Activated naive CD4-positive, alpha-beta T cell treated with anti-CD3 and anti-CD28 coated beads, Interleukin-2, amount 10 ng/mL, durations not matched to agents 7 days and 5 days (primary cell): Measurements from ENCODE around the gene UBAP2.
A peak's percentile ranks its signal among the peaks of the same experiment; 100 is the strongest.
"Not testable (repeated sequence)": the region's sequence is repeated elsewhere in the genome, so short reads cannot be mapped to it uniquely, and the experiment has no call there.

ENCODE experiments used
- CTCF ChIA-PET: fragments of 350-600 bp; sonication (Branson Sonifier 250); formaldehyde crosslinking; loops from one replicate; lab custom pipeline; 2021; ENCODE audit warnings: antibody characterized with exemption; lab: Charles Lee
- DNase-seq: peaks from one replicate; pipeline ENCODE4 v3.0.0-alpha.2; 2020
- H3K27ac Mint-ChIP-seq: one replicate; pipeline ENCODE4 v1.8.0; 2021; ENCODE audit warnings: mild to moderate bottlenecking, moderate library complexity, mixed read lengths
- H3K27me3 Mint-ChIP-seq: one replicate; pipeline ENCODE4 v1.8.0; 2021; ENCODE audit warnings: mild to moderate bottlenecking, mixed read lengths
- H3K36me3 Mint-ChIP-seq: one replicate; pipeline ENCODE4 v1.8.0; 2021; ENCODE audit warnings: mixed read lengths
- H3K4me1 Mint-ChIP-seq: one replicate; pipeline ENCODE4 v1.8.0; 2021; ENCODE audit warnings: mixed read lengths
- H3K4me3 Mint-ChIP-seq: one replicate; pipeline ENCODE4 v1.8.0; 2021; ENCODE audit warnings: mild to moderate bottlenecking, moderate library complexity, mixed read lengths
- H3K9me3 Mint-ChIP-seq: one replicate; pipeline ENCODE4 v1.8.0; 2021; ENCODE audit warnings: mixed read lengths

Gene UBAP2

GRCh38 chr9:34070606-34071324 is 22.1 kb upstream of the UBAP2 start:
- CTCF ChIA-PET, result interaction anchor here (0.6 to 4.6 kb wide), 4 partner anchors 44 to 1878 kb away, joined by 3 to 22 read pairs (median 3); no protein-coding TSS in a partner anchor
- H3K27ac Mint-ChIP-seq, result no peak overlapping the region

GRCh38 chr9:34069831-34070230 is 21.1 kb upstream of the UBAP2 start:
- Mint-ChIP-seq H3K9me3 (no peaks in the 10 kb centered on the region), H3K27me3 (peaks cover 5% of the 10 kb centered on the region), H3K4me3 (no peak overlapping the region), H3K4me1 (peaks cover 12% of the 10 kb centered on the region), H3K27ac (no peak overlapping the region), H3K36me3 (no peaks in the 10 kb centered on the region)
- CTCF ChIA-PET, result interaction anchor here (0.6 to 1.1 kb wide), 2 partner anchors 52 to 234 kb away, joined by 3 read pairs; no protein-coding TSS in a partner anchor
- no peak for DNase-seq

More at GRCh38 chr9:34070606-34071324, 22.1 kb upstream of the UBAP2 start:
- no peak overlapping the region for H3K4me3 Mint-ChIP-seq
- DNase-seq, result no peak
- no peaks in the 10 kb centered on the region for H3K36me3 Mint-ChIP-seq
- no peaks in the 10 kb centered on the region for H3K9me3 Mint-ChIP-seq
- peaks cover 4% of the 10 kb centered on the region for H3K27me3 Mint-ChIP-seq
- peaks cover 12% of the 10 kb centered on the region for H3K4me1 Mint-ChIP-seq

- Mint-ChIP-seq H3K27ac (no peak overlapping the region), H3K9me3 (no peaks in the 10 kb centered on the region), H3K4me1 (peaks cover 12% of the 10 kb centered on the region), H3K27me3 (peaks cover 5% of the 10 kb centered on the region), H3K4me3 (no peak overlapping the region), H3K36me3 (no peaks in the 10 kb centered on the region)
- CTCF ChIA-PET, result interaction anchor here (1.2 kb wide), 1 partner anchor 9 kb away, joined by 4 read pairs; no protein-coding TSS in a partner anchor
- DNase-seq, result no peak
Observed at GRCh38 chr9:34065541-34065940, 16.9 kb upstream of the UBAP2 start.

GRCh38 chr9:34059954-34060353 is 11.3 kb upstream of the UBAP2 start:
- CTCF ChIA-PET, result interaction anchor here (0.6 to 1.9 kb wide), 2 partner anchors 13 to 68 kb away, joined by 3 to 7 read pairs; no protein-coding TSS in a partner anchor
- H3K9me3 Mint-ChIP-seq, result no peaks in the 10 kb centered on the region
- H3K4me1 Mint-ChIP-seq, result no peaks in the 10 kb centered on the region
- peaks cover 12% of the 10 kb centered on the region for H3K27me3 Mint-ChIP-seq
- no peak overlapping the region for H3K27ac Mint-ChIP-seq
- no peak overlapping the region for H3K4me3 Mint-ChIP-seq
- no peak for DNase-seq
- no peaks in the 10 kb centered on the region for H3K36me3 Mint-ChIP-seq

GRCh38 chr9:34059281-34059680 is 10.6 kb upstream of the UBAP2 start:
- Mint-ChIP-seq H3K27me3 (peaks cover 12% of the 10 kb centered on the region), H3K4me3 (no peak overlapping the region), H3K27ac (no peak overlapping the region), H3K4me1 (no peaks in the 10 kb centered on the region), H3K36me3 (no peaks in the 10 kb centered on the region), H3K9me3 (no peaks in the 10 kb centered on the region)
- DNase-seq, result no peak
- CTCF ChIA-PET, result interaction anchor here (1.9 kb wide), 1 partner anchor 13 kb away, joined by 7 read pairs; no protein-coding TSS in a partner anchor

- Mint-ChIP-seq H3K9me3 (no peaks in the 10 kb centered on the region), H3K4me3 (peak overlapping the region; percentile 96), H3K27me3 (no peaks in the 10 kb centered on the region), H3K36me3 (peaks cover 7% of the 10 kb centered on the region), H3K4me1 (peaks cover 62% of the 10 kb centered on the region), H3K27ac (peak overlapping the region; percentile 98)
- peak; percentile 23 for DNase-seq
- CTCF ChIA-PET, result interaction anchor here (0.5 to 0.9 kb wide), 2 partner anchors 24 to 365 kb away, joined by 3 to 4 read pairs; no protein-coding TSS in a partner anchor
Observed at GRCh38 chr9:34049630-34050384, 1.1 kb upstream of the UBAP2 start.

- H3K4me1 Mint-ChIP-seq, result peaks cover 57% of the 10 kb centered on the region
- no peaks in the 10 kb centered on the region for H3K27me3 Mint-ChIP-seq
- H3K27ac Mint-ChIP-seq, result peak overlapping the region; percentile 98
- H3K4me3 Mint-ChIP-seq, result peak overlapping the region; percentile 96
- peak; percentile 72 for DNase-seq
- H3K9me3 Mint-ChIP-seq, result no peaks in the 10 kb centered on the region
- CTCF ChIA-PET, result interaction anchor here (0.5 to 1.0 kb wide), 3 partner anchors 11 to 308 kb away, joined by 3 to 4 read pairs (median 4); no protein-coding TSS in a partner anchor
- H3K36me3 Mint-ChIP-seq, result peaks cover 7% of the 10 kb centered on the region
Observed at GRCh38 chr9:34047864-34048726, 592 bp downstream of the UBAP2 start.

GRCh38 chr9:34046784-34047379 is 1.8 kb downstream of the UBAP2 start:
- peaks cover 12% of the 10 kb centered on the region for H3K36me3 Mint-ChIP-seq
- CTCF ChIA-PET, result no interaction called here
- DNase-seq, result peak; percentile 25
- no peaks in the 10 kb centered on the region for H3K27me3 Mint-ChIP-seq
- H3K4me1 Mint-ChIP-seq, result peaks cover 45% of the 10 kb centered on the region
- H3K27ac Mint-ChIP-seq, result peak overlapping the region; percentile 69
- H3K9me3 Mint-ChIP-seq, result no peaks in the 10 kb centered on the region
- H3K4me3 Mint-ChIP-seq, result peak overlapping the region; percentile 96

GRCh38 chr9:34045903-34046302 is 2.8 kb downstream of the UBAP2 start:
- Mint-ChIP-seq H3K4me3 (no peak overlapping the region), H3K27me3 (no peaks in the 10 kb centered on the region), H3K4me1 (peaks cover 40% of the 10 kb centered on the region), H3K36me3 (peaks cover 14% of the 10 kb centered on the region), H3K27ac (peak overlapping the region; percentile 53), H3K9me3 (no peaks in the 10 kb centered on the region)
- no peak for DNase-seq
- CTCF ChIA-PET, result interaction anchor here (1.1 kb wide), 1 partner anchor 208 kb away, joined by 3 read pairs; no protein-coding TSS in a partner anchor

- peaks cover 17% of the 10 kb centered on the region for H3K4me1 Mint-ChIP-seq
- not testable (repeated sequence) for H3K4me3 Mint-ChIP-seq
- CTCF ChIA-PET, result interaction anchor here (0.7 kb wide), 1 partner anchor 376 kb away, joined by 3 read pairs; no protein-coding TSS in a partner anchor
Observed at GRCh38 chr9:34042074-34042473, 6.6 kb downstream of the UBAP2 start.

GRCh38 chr9:34038851-34039250 is 9.8 kb downstream of the UBAP2 start:
- CTCF ChIA-PET, H3K4me3 Mint-ChIP-seq, H3K4me1 Mint-ChIP-seq, DNase-seq, H3K9me3 Mint-ChIP-seq, H3K27me3 Mint-ChIP-seq, H3K27ac Mint-ChIP-seq: not testable (repeated sequence)
- H3K36me3 Mint-ChIP-seq, result peaks cover 24% of the 10 kb centered on the region

More at GRCh38 chr9:34042074-34042473, 6.6 kb downstream of the UBAP2 start:
- H3K9me3 Mint-ChIP-seq, DNase-seq, H3K27me3 Mint-ChIP-seq, H3K27ac Mint-ChIP-seq: not testable (repeated sequence)
- H3K36me3 Mint-ChIP-seq, result peaks cover 23% of the 10 kb centered on the region

GRCh38 chr9:34037626-34038025 is 11.1 kb downstream of the UBAP2 start:
- CTCF ChIA-PET, result no interaction called here
- Mint-ChIP-seq H3K4me3 (no peak overlapping the region), H3K27me3 (no peaks in the 10 kb centered on the region), H3K4me1 (peaks cover 3% of the 10 kb centered on the region), H3K27ac (peak overlapping the region; percentile 24), H3K9me3 (no peaks in the 10 kb centered on the region), H3K36me3 (peaks cover 22% of the 10 kb centered on the region)
- no peak for DNase-seq

- H3K27me3 Mint-ChIP-seq, result no peaks in the 10 kb centered on the region
- H3K36me3 Mint-ChIP-seq, result peaks cover 25% of the 10 kb centered on the region
- no peaks in the 10 kb centered on the region for H3K9me3 Mint-ChIP-seq
- CTCF ChIA-PET, result interaction anchor here (0.8 kb wide), 1 partner anchor 12 kb away, joined by 4 read pairs; the partner anchor contains the start of gene UBAP2
- H3K4me1 Mint-ChIP-seq, result peaks cover 5% of the 10 kb centered on the region
- no peak for DNase-seq
- H3K27ac Mint-ChIP-seq, result no peak overlapping the region
- H3K4me3 Mint-ChIP-seq, result no peak overlapping the region
Observed at GRCh38 chr9:34036625-34037024, 12.1 kb downstream of the UBAP2 start.
